Measurements from ENCODE around the gene FGFBP1.

FGFBP1 gene

DNA sequence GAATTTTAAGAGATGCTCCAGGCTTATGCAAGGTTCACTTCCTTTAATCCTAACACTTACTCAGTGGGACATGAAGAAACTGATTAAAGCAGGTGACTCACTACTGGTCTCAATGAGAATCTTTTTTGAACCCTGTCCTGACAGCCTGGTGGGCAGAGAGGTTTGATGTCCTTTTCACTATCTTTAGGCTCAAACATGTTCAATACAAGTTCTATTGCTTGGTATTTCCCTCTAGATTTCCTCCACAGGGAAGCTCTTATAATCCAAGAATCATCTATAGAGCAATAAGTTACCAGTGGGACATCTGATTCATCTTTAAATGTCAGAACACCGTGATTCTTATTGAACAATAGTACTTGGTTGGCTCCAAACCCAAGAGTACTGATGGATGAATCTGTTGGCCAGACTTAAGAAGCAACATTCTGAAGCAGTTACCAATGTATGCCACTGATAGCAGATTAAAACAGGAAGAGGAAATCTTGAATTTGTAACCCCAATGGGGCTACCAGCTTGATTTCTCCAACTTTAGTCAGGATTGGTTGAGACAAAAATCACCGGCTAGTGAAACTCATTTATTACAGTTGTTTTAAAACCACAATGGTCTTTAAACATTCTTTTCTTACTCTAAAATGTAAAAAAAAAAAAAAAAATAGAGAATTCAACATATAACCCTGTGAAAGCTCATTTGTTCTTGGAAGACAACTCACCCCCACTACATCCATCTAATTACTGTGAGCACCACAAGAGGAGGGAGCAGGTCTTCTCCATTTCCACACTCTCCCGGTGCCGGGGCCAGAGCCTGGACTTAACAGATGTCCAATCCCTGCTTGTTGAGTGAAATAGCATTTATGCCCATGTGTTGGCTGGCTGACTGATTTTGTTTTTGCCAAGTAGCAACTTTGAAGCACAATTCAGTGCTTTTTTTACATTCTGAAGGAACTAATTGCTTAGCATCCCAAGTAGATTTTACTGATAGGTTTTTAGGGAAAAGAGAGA is 43.3 kb downstream of the FGFBP1 start:
- TF ChIP-seq, protein P1, sequence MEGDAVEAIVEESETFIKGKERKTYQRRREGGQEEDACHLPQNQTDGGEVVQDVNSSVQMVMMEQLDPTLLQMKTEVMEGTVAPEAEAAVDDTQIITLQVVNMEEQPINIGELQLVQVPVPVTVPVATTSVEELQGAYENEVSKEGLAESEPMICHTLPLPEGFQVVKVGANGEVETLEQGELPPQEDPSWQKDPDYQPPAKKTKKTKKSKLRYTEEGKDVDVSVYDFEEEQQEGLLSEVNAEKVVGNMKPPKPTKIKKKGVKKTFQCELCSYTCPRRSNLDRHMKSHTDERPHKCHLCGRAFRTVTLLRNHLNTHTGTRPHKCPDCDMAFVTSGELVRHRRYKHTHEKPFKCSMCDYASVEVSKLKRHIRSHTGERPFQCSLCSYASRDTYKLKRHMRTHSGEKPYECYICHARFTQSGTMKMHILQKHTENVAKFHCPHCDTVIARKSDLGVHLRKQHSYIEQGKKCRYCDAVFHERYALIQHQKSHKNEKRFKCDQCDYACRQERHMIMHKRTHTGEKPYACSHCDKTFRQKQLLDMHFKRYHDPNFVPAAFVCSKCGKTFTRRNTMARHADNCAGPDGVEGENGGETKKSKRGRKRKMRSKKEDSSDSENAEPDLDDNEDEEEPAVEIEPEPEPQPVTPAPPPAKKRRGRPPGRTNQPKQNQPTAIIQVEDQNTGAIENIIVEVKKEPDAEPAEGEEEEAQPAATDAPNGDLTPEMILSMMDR (IDR thresholded peaks at IDR 0.05; ENCODE audit: low read depth, low read length, missing control alignments) = no peak
- no peak overlapping the region for H3K4me3 ChIP-seq (ENCODE audit: low read depth, low read length)
- DNase-seq (ENCODE audit: low read depth) = no peak

DNA sequence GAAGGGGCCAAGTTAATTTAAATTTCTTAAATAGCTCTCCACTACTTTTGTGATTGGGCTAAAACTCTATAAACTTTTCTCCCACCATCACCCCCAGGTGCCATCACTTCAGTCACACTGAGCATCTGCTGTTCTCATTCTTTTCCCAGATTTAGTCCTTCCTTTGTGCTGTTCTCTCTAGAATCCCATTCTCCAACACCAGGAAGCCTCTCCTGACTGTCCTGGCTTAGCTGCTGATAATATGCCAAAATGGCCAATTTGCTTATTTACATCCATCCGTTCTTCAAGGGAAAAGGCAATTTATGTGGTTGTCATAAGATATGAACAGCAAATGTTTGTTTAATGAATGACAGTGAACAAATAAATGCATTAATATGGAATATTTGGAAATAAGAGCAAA is 44.1 kb downstream of the FGFBP1 start:
- no peak for DNase-seq (ENCODE audit: low read depth)
- no peak overlapping the region for H3K4me3 ChIP-seq (ENCODE audit: low read depth, low read length)
- TF ChIP-seq, protein P1 (IDR thresholded peaks at IDR 0.05; ENCODE audit: low read depth, low read length, missing control alignments) = no peak

DNA sequence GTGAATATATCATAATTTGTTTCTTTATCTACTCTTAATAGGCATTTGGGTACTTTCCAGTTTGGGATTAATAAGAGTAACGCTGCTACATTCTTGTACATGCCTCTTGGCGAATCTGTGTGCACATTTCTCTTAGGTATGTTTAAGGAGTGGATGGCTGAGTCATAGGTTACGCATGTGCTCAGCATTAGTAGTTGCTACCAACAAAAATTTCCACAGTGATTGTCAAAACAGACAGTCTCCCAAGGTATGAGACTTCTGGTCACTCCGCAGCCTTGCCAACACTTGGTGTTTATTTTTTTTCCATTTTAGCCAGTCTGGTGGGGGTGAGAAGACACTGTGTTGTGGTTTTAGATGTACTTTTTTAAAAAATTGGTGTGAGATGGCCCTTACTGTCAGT is 44.6 kb downstream of the FGFBP1 start:
- TF ChIP-seq, protein P1 (IDR thresholded peaks at IDR 0.05; ENCODE audit: low read depth, low read length, missing control alignments) = no peak
- DNase-seq (ENCODE audit: low read depth) = no peak

DNA sequence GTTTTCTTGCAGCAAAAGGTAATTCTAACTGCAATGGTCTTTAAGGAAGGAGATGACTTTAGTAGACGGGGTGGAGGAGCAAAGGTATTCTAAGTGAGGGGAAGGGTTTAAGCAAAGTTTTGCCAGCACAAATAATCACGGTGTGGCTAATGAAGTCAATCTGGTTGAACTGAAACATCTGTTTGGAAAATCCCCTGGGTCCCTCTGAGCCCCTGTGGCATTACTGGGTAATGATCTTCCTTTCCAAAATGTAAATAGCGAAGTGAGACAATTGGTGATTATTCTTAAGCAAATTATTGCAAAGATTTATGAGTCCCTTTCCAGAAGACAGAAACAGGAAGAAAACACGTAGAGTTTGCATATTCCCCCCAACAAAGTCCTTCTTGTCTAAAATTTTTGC is 47.2 kb downstream of the FGFBP1 start:
- no peak overlapping the region for H3K4me3 ChIP-seq (ENCODE audit: low read depth, low read length)
- no peak for DNase-seq (ENCODE audit: low read depth)
- TF ChIP-seq, protein P1 (IDR thresholded peaks at IDR 0.05; ENCODE audit: low read depth, low read length, missing control alignments) = no peak

More for the DNA sequence above, 44.6 kb downstream of the FGFBP1 start:
- no peak overlapping the region for H3K4me3 ChIP-seq (ENCODE audit: low read depth, low read length)

DNA sequence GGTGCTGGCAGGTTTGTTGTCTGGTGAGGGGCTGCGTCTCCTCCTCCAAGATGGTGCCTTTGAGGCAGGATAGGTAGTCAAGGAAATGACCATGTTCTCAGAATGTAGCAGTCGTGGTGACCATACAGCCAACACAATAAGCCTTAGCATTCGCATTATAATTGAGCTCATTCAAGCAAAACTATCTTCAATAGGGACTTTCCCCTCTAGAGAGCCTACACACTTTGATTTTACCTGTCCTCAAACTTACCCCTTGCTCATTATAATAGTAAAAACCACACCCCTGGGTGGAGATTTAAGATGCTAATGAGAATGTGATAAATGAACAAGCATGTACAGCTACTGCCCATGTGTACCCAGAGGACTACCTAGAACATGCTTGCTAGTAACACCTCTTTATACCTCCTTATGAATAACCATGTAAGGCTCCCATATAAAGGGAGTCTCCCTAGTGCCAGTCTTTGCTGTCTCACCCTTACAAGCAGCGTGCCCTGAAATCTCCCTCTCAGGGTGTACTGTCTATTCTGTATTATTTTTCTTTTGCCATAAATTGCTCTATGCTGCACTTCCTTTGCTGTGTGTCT is 48.2 kb downstream of the FGFBP1 start:
- TF ChIP-seq, protein P1 (IDR thresholded peaks at IDR 0.05; ENCODE audit: low read depth, low read length, missing control alignments) = no peak
- no peak overlapping the region for H3K4me3 ChIP-seq (ENCODE audit: low read depth, low read length)
- DNase-seq (ENCODE audit: low read depth) = no peak

DNA sequence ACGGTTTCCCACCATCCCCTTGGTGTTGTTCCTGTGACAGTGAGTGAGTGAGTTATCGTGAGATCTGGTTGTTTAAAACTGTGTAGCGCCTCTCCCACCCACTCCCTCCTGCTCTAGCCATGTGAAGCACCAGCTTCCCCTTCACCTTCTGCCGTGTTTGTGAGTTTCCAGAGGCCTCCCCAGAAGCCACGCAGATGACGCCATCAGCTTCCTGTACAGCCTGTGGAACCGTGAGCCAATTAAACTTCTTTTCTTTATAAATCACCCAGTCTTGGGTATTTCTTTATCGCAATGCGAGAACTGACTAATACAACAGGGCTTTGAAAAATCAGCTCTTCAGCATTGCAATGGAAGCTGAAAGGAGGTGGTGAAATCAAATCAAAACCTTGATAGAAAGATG is 50.0 kb downstream of the FGFBP1 start:
- DNase-seq (ENCODE audit: low read depth) = no peak
- TF ChIP-seq, protein P1 (IDR thresholded peaks at IDR 0.05; ENCODE audit: low read depth, low read length, missing control alignments) = no peak
- H3K4me3 ChIP-seq (ENCODE audit: low read depth, low read length) = no peak overlapping the region

All from GM12864 (cell line).